Eye (tissue), 1 donor: Measurements from ENCODE around the gene ZNF212.
"Not testable (repeated sequence)": the region's sequence is repeated elsewhere in the genome, so short reads cannot be mapped to it uniquely, and the experiment has no call there.

Experiments used
- DNase-seq: peaks from one replicate; pipeline ENCODE4 v3.0.0-alpha.2; 2015

The ZNF212 gene

GRCh38 chr7:149255174-149255573, 15.7 kb downstream of the ZNF212 start:
- DNase-seq = no peak

GRCh38 chr7:149256568-149256967, 17.1 kb downstream of the ZNF212 start:
- no peak for DNase-seq

GRCh38 chr7:149257146-149257545, 17.7 kb downstream of the ZNF212 start:
- DNase-seq = no peak

- DNase-seq = no peak
Measured at GRCh38 chr7:149261316-149261828, 21.9 kb downstream of the ZNF212 start.

GRCh38 chr7:149261829-149262617, 22.6 kb downstream of the ZNF212 start, which contains the start of gene ZNF783:
Gene ZNF783, plus strand, starts transcription at chr7:149262196. Its CDS starts 138 bp downstream, at chr7:149262334.
- peak; percentile 95 for DNase-seq

- DNase-seq = no peak
Measured at GRCh38 chr7:149266451-149266850, 27.0 kb downstream of the ZNF212 start.

GRCh38 chr7:149267733-149268132, 28.3 kb downstream of the ZNF212 start:
- DNase-seq = no peak

GRCh38 chr7:149274424-149274823, 35.0 kb downstream of the ZNF212 start:
- not testable (repeated sequence) for DNase-seq

- DNase-seq = no peak
Measured at GRCh38 chr7:149277871-149278270, 38.4 kb downstream of the ZNF212 start.

- DNase-seq = no peak
Measured at GRCh38 chr7:149278396-149278795, 38.9 kb downstream of the ZNF212 start.

- DNase-seq = no peak
Measured at GRCh38 chr7:149279111-149279743, 39.8 kb downstream of the ZNF212 start.

- no peak for DNase-seq
Measured at GRCh38 chr7:149280151-149280550, 40.7 kb downstream of the ZNF212 start.

GRCh38 chr7:149280661-149281507, 41.4 kb downstream of the ZNF212 start:
- no peak for DNase-seq

- no peak for DNase-seq
Measured at GRCh38 chr7:149281508-149282330, 42.3 kb downstream of the ZNF212 start.

GRCh38 chr7:149282331-149282655, 42.8 kb downstream of the ZNF212 start:
- no peak for DNase-seq

- DNase-seq = no peak
Measured at GRCh38 chr7:149283321-149283720, 43.9 kb downstream of the ZNF212 start.

GRCh38 chr7:149284343-149284742, 44.9 kb downstream of the ZNF212 start:
- no peak for DNase-seq

GRCh38 chr7:149284850-149285585, 45.6 kb downstream of the ZNF212 start:
- DNase-seq = peak; percentile 97

GRCh38 chr7:149285603-149286002, 46.2 kb downstream of the ZNF212 start:
- DNase-seq = peak; percentile 66

- no peak for DNase-seq
Measured at GRCh38 chr7:149286811-149287400, 47.5 kb downstream of the ZNF212 start.

- DNase-seq = no peak
Measured at GRCh38 chr7:149287622-149288021, 48.2 kb downstream of the ZNF212 start.
